Tibial nerve (tissue), 3 donors: ENCODE measurements around the gene RNF123.

Experiments used
- POLR2A ChIP-seq, 2 donors: fragments of 450-650 bp; IDR thresholded peaks; one replicate each; pipeline ENCODE4 v1.6.1; 2017; ENCODE audit warnings: antibody characterized with exemption in 2 of 2, mild to moderate bottlenecking in 2 of 2, moderate library complexity in 2 of 2
- TF ChIP-seq, protein P1 (sequence below), 5 experiments: fragments of 200-600 bp in 3 of 5; fragments of 450-650 bp in 2 of 5; sonication (generic) in 3 of 5; IDR thresholded peaks; one replicate each; pipeline ENCODE4 v1.5.1; 2016 to 2019; ENCODE audit warnings: antibody characterized with exemption in 5 of 5, mild to moderate bottlenecking in 3 of 5, moderate library complexity in 2 of 5

DNA sequence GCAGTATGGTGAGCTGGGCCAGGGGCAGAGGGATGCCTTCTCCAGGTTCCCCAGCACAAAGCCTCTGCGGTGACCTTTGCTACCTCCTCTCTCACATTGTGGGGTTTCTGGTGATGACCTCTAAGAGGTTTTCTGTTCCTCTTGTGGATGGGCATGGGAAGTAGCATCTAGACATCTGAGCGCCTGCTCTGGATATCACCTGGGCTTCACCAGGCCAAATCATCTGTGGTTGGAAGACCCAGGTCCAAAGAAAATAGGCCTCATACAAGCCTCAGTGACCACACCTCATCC, 8.2 kb upstream of the RNF123 start:
- TF ChIP-seq, protein P1, sequence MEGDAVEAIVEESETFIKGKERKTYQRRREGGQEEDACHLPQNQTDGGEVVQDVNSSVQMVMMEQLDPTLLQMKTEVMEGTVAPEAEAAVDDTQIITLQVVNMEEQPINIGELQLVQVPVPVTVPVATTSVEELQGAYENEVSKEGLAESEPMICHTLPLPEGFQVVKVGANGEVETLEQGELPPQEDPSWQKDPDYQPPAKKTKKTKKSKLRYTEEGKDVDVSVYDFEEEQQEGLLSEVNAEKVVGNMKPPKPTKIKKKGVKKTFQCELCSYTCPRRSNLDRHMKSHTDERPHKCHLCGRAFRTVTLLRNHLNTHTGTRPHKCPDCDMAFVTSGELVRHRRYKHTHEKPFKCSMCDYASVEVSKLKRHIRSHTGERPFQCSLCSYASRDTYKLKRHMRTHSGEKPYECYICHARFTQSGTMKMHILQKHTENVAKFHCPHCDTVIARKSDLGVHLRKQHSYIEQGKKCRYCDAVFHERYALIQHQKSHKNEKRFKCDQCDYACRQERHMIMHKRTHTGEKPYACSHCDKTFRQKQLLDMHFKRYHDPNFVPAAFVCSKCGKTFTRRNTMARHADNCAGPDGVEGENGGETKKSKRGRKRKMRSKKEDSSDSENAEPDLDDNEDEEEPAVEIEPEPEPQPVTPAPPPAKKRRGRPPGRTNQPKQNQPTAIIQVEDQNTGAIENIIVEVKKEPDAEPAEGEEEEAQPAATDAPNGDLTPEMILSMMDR (IDR thresholded peaks at IDR 0.05), result no peak
- TF ChIP-seq POLR2A (IDR thresholded peaks at IDR 0.05), result no peak
